ENCODE data around the gene TLR1.
"Not testable (repeated sequence)": the region's sequence is repeated elsewhere in the genome, so short reads cannot be mapped to it uniquely, and the experiment has no call there.

The TLR1 gene

DNA sequence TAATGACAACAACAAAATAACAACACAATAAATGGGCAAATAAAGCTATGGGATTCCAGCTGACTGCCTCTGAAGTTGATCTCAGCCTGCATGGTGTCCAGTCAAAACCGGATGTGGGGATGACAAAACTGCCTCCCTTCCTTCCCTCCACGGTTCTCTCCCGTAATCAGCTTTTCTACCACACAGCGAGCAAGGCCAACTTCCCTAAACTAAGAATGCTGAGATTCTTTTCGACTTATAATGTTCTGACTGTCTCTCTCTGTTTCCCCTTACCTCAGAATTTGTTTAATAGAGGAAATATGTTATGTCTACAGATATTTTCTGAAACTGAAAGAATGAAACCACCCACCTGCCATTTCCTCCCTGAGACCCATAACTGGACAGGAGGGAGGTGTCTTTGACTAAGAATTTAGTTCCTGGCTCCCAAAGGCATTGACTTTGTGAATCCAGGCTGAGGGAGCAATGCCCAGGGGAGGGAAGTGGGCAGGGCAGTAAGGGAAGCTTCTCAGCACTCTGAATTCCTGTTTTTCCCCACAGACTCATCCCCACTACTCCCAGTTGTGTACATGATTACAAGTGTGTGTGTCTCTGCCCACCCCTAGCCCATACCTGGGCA lies 1.0 kb upstream of the TLR1 start:
- DNase-seq, result peak; percentile 40

GRCh38 chr4:38803833-38804653 lies 548 bp downstream of the TLR1 start:
- DNase-seq, result peak; percentile 25

GRCh38 chr4:38802561-38803355 lies 1.8 kb downstream of the TLR1 start:
- DNase-seq, result no peak

DNA sequence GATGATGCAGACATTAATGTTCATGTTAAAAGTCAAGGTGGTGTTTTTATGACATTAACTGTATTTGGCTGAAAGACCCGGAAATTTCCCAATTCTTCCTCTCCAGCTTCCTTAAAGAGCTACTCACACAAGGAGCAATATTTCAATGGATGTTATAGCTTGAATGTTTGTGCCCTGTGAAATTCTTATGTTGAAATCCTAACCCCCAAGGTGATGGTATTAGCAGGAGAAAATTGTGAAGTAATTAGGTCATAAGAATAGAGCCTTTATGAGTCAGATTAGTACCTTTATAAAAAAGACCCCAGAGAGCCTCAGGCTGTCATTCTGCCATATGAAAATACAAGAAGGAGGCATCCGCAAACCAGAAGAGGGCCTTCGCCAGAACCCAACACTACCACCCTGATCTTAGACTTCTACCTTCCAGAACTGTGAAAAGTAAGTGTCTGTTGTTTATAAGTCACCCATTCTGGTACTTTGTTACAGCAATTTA lies 3.6 kb downstream of the TLR1 start:
- DNase-seq, result no peak

DNA sequence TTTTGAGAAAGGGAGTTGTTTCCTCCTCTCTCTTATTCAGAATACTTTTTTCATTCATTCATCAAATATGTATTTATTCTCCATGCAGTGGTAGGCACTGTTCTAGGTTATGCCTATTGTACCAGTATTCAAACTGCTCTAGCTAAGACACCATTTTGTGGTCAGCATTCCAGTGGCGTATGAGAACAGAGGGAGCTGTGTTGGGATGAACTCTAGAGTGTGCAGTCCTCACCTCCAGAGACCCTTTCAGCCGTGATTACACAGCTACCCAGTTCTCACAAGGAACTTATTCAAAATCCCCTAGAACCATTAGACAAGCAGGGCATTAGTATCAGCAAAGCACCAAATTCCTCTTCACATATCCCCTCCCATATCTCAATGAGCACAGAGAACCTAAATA lies 4.2 kb downstream of the TLR1 start:
- DNase-seq, result no peak

DNA sequence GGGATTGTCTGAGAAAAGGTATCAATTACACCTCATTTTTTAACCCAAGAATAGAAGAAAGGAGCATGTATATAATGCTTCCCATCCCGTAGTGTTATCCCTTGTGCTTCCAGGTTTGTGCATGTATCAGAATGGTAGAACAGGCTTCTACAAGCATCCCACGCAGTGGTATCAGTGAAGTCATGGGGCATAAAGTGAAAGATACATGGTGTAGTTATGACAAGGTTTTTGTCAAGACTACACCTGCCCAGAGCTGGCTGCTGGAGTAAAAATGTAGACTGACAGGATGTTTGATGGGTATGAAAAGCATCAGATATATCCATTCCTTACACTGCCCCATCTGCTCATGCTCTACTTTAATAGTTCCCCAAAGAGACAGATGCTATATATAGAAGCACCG lies 9.5 kb downstream of the TLR1 start:
- no peak for DNase-seq

GRCh38 chr4:38794051-38794450 lies 10.5 kb downstream of the TLR1 start:
- no peak for DNase-seq

GRCh38 chr4:38791010-38791409 lies 13.6 kb downstream of the TLR1 start:
- DNase-seq, result no peak

- no peak for DNase-seq
These were observed 16.3 kb downstream of the TLR1 start for GRCh38 chr4:38788317-38788716.

DNA sequence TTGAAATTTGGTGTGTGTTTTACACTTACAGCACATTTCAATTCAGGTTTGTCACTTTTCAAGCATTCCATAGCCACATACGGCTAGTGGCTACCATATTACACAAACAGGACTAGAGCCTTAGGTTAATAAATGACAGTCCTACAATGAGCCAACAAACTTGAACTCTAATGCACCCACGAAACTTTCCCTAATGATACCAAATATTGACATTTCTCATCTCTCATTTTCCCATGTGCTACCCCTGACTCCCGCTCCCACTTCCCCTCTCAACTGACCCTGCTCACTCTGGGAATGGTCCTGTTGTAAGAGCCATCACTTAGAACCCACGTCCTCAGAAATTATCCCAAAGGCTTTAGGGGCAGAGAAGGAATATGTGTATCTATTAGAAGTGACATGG lies 16.9 kb downstream of the TLR1 start:
- DNase-seq, result no peak

- peak; percentile 21 for DNase-seq
These were observed 18.6 kb downstream of the TLR1 start for GRCh38 chr4:38785901-38786402.

DNA sequence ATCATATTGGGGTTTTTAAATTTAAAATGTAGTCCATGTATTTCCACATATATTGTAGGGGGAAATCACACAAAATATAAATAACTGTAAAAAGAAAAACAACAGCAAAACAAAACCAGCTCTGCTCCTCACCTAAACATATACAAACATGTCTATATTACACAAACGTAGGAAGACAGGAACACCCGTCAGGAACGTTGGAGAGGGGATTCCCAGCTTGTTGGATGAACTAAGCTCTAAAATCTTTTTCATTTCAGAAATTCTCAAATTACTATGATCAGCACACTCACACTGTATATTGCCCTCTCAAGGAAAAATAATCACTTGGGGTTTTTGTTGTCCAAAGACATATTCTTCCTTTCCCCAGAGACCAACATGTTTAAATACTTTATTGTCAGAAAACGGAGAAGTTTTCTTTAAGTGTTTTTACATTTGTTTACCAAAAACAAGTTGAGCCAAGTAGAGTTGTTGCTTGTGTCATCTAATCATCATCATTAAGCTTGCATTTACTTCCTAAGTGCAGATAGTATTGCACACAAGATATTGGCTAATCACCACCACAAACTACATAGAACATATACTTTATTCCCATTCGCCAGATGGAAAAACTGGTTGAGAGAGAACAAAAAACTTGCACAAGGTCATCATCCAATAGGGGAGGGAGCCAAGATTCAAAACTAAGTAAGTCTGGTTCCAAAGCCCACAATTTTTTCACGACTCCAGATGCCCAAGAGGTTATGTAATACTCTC lies 19.4 kb downstream of the TLR1 start:
- DNase-seq, result no peak

DNA sequence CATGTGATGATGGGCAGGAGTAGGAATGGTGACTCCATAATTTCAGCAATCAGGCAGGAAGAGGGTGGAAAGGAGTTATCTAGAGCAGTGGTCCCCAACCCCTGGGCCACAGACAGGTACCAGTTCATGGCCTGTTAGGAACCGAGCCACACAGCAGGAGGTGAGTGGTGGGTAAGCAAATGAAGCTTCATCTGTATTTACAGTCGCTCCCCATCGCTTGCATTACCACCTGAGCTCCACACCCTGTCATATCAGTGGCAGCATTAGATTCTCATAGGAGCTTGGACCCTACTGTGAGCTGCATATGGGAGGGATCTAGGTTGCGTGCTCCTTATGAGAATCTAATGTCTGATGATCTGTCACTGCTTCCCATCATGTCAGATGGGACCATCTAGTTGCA lies 20.4 kb downstream of the TLR1 start:
- no peak for DNase-seq

DNA sequence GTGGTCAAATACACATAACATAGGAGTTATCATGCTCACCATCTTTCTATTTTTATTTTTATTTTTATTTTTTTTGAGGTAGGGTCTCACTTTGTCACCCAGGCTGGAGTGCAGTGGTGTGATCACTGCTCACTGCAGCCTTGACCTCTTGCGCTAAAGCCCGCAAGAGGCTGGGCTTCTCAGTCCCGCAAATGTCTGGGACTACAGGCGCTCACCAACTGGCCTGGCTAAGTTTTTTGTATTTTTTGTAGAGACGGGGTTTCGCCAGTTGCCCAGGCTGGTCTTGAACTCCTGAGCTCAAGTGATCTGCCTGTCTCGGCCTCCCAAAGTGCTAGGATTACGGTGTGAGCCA lies 21.5 kb downstream of the TLR1 start:
- DNase-seq, result no peak

- DNase-seq, result peak; percentile 62
These were observed 22.0 kb downstream of the TLR1 start, which contains the start of gene TLR10 for GRCh38 chr4:38782452-38783108. Gene TLR10, minus strand, starts transcription at chr4:38782990. Its CDS starts 7,400 bp downstream, at chr4:38775590.

DNA sequence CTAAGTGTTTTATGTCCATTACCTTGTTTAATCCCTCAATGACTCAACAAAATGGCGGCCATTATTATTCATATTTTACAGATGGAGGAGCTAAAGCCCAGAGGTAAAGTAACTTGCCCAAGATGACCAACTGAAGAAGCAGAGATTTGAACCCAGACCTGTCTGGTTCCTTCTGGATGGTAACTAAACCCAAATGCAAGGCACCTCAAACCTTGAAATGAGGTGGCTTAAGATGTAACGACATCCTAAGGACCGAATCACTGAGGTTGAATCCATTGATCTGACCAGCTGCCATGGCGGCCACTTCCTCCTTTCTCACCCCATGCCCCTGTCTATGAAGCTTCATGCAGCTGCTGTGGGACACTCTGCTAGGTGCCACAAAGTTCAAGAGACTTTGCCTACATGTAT lies 22.7 kb downstream of the TLR1 start:
- DNase-seq, result no peak

GRCh38 chr4:38780833-38781484 lies 23.6 kb downstream of the TLR1 start:
- no peak for DNase-seq

DNA sequence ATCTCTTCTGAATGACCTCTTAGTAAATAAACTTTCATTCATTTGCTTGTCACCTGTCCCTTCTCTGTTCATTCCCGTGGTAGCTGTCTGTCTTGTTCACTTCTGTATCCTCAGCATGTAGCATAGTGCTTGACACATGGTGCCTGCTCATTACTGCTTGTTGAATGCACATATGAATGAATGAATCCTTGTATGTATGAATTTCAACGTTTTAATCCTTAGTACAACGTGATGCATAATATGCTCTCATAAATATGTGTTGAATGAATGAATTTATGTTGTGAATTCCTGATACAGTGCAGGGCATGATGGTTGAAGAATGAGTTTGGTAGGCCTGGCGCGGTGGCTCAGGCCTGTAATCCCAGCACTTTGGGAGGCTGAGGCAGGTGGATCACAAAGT lies 24.8 kb downstream of the TLR1 start:
- no peak for DNase-seq

DNA sequence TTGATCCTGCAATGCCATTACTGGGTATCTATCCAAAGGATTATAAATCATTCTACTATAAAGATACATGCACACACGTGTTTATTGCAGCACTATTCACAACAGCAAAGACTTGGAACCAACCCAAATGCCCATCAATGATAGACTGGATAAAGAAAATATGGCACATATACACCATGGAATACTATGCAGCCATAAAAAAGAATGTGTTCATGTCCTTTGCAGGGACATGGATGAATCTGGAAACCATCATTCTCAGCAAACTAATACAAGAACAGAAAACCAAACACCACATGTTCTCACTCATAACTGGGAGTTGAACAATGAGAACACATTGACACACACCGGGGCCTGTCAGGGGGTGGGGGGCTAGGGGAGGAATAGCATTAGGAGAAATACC lies 26.7 kb downstream of the TLR1 start:
- not testable (repeated sequence) for DNase-seq

DNA sequence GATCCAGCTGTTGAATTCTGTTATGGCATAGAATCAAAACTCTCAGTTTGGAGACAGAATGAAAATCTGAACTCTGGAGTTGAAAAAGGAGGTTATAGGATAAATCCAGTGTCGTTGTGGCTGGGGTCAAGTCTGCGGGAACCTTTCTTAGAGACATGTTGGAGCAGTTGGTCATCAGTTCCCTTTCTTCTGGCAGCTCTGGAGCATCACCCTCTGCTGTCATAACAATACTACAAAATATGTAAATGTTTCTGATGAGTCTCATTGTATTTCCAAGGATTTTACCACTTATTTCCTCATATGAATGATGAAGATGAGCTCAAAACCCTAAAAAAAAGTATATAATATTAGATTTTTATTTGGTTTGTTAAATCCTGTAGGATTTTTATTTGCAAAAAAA lies 29.3 kb downstream of the TLR1 start:
- DNase-seq, result no peak

GRCh38 chr4:38774181-38774955 lies 30.2 kb downstream of the TLR1 start:
- no peak for DNase-seq

Data from CD4-positive, alpha-beta T cell treated with Interleukin-17A for 1 hour (primary cell).